HEK293T (cell line): Measurements from ENCODE around the gene ZFPM1.

Experiments
- CTCF ChIA-PET: fragments of 350-600 bp; formaldehyde crosslinking; extraction: SDS; loops from one replicate; lab custom pipeline; 2021; ENCODE audit warnings: antibody characterized with exemption, inconsistent platforms; lab: Yijun Ruan, JAX
- POLR2A ChIA-PET: fragments of 350-600 bp; formaldehyde crosslinking; extraction: SDS; loops from one replicate; lab custom pipeline; 2020; ENCODE audit warnings: antibody characterized with exemption, inconsistent platforms; lab: Yijun Ruan, JAX
- DNase-seq: peaks from one replicate; pipeline ENCODE4 v3.0.0; 2012; ENCODE audit warnings: mixed read lengths; ENCODE audit errors: extremely low spot score
- ARNT ChIP-seq: fragments of 450-650 bp; IDR thresholded peaks from 2 replicates; pipeline ENCODE4 v1.6.1; 2017; ENCODE audit warnings: mild to moderate bottlenecking
- BHLHE40 ChIP-seq: fragments of 450-650 bp; IDR thresholded peaks from 2 replicates; pipeline ENCODE4 v1.6.1; 2016; ENCODE audit warnings: mild to moderate bottlenecking, moderate library complexity, borderline replicate concordance
- CTBP1 ChIP-seq: fragments of 450-650 bp; IDR thresholded peaks from 2 replicates; pipeline ENCODE4 v1.6.1; 2016; ENCODE audit warnings: borderline replicate concordance
- ELF4 ChIP-seq: fragments of 450-650 bp; IDR thresholded peaks from 2 replicates; pipeline ENCODE4 v1.6.1; 2017; ENCODE audit warnings: antibody characterized with exemption
- FOXA1 ChIP-seq: fragments of 450-650 bp; IDR thresholded peaks from 2 replicates; pipeline ENCODE4 v1.6.1; 2016; ENCODE audit warnings: mild to moderate bottlenecking
- FOXK2 ChIP-seq: fragments of 450-650 bp; IDR thresholded peaks from 2 replicates; pipeline ENCODE4 v1.6.1; 2016; ENCODE audit warnings: mild to moderate bottlenecking
- FOXM1 ChIP-seq: fragments of 450-650 bp; IDR thresholded peaks from 2 replicates; pipeline ENCODE4 v1.6.1; 2017; ENCODE audit warnings: mild to moderate bottlenecking, borderline replicate concordance
- HDGF ChIP-seq: fragments of 450-650 bp; IDR thresholded peaks from 2 replicates; pipeline ENCODE4 v1.6.1; 2017; ENCODE audit warnings: antibody characterized with exemption, borderline replicate concordance
- L3MBTL2 ChIP-seq: fragments of 450-650 bp; conservative IDR thresholded peaks from 2 replicates; pipeline ENCODE4 v1.6.1; 2016; ENCODE audit warnings: mild to moderate bottlenecking
- LEF1 ChIP-seq: fragments of 450-650 bp; IDR thresholded peaks from 2 replicates; pipeline ENCODE4 v1.6.1; 2017; ENCODE audit warnings: mild to moderate bottlenecking, borderline replicate concordance
- NFRKB ChIP-seq: fragments of 450-650 bp; IDR thresholded peaks from 2 replicates; pipeline ENCODE4 v1.6.1; 2016; ENCODE audit warnings: mild to moderate bottlenecking, moderate library complexity
- SP1 ChIP-seq: fragments of 450-650 bp; IDR thresholded peaks from 2 replicates; pipeline ENCODE4 v1.6.1; 2017
- SUZ12 ChIP-seq: fragments of 450-650 bp; IDR thresholded peaks from 2 replicates; pipeline ENCODE4 v1.6.1; 2016; ENCODE audit warnings: mild to moderate bottlenecking
- TARDBP ChIP-seq: fragments of 450-650 bp; IDR thresholded peaks from 2 replicates; pipeline ENCODE4 v1.6.1; 2016
- ZNF384 ChIP-seq: fragments of 450-650 bp; IDR thresholded peaks from 2 replicates; pipeline ENCODE4 v1.6.1; 2016
- TF ChIP-seq, protein P1 (sequence below): fragments of 450-650 bp; IDR thresholded peaks from 2 replicates; pipeline ENCODE4 v1.6.1; 2016

Gene ZFPM1

DNA sequence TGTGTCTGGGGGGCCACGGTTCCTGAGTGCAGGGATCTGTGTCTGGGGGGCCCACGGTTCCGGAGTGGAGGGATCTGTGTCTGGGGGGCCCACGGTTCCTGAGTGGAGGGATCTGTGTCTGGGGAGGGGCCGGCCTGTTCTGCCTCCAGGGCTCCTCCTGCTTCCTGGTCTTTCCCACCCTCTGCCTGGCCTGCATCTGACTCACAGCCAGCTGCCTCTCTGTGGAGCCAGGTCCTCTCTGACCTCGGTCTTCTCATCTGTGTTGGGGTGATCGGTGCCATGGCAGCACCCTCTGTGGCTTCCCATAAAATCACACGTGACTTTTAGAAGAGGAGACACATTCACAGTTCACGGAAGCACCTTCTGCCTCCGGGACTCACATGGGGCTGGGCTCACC is 50.3 kb downstream of the ZFPM1 start:
- DNase-seq: no peak
- ChIA-PET POLR2A (no interaction called here), CTCF (no interaction called here)
- TF ChIP-seq FOXA1: no peak
- TF ChIP-seq SUZ12: no peak
- no peak for TF ChIP-seq HDGF
- TF ChIP-seq, protein P1, sequence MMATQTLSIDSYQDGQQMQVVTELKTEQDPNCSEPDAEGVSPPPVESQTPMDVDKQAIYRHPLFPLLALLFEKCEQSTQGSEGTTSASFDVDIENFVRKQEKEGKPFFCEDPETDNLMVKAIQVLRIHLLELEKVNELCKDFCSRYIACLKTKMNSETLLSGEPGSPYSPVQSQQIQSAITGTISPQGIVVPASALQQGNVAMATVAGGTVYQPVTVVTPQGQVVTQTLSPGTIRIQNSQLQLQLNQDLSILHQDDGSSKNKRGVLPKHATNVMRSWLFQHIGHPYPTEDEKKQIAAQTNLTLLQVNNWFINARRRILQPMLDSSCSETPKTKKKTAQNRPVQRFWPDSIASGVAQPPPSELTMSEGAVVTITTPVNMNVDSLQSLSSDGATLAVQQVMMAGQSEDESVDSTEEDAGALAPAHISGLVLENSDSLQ: no peak
- TF ChIP-seq LEF1: no peak
- TF ChIP-seq ARNT: no peak
- TF ChIP-seq CTBP1: no peak
- TF ChIP-seq TARDBP: no peak
- no peak for TF ChIP-seq NFRKB
- TF ChIP-seq ELF4: no peak
- TF ChIP-seq BHLHE40: no peak
- TF ChIP-seq SP1: no peak
- no peak for TF ChIP-seq L3MBTL2
- no peak for TF ChIP-seq ZNF384
- no peak for TF ChIP-seq FOXM1
- no peak for TF ChIP-seq FOXK2

DNA sequence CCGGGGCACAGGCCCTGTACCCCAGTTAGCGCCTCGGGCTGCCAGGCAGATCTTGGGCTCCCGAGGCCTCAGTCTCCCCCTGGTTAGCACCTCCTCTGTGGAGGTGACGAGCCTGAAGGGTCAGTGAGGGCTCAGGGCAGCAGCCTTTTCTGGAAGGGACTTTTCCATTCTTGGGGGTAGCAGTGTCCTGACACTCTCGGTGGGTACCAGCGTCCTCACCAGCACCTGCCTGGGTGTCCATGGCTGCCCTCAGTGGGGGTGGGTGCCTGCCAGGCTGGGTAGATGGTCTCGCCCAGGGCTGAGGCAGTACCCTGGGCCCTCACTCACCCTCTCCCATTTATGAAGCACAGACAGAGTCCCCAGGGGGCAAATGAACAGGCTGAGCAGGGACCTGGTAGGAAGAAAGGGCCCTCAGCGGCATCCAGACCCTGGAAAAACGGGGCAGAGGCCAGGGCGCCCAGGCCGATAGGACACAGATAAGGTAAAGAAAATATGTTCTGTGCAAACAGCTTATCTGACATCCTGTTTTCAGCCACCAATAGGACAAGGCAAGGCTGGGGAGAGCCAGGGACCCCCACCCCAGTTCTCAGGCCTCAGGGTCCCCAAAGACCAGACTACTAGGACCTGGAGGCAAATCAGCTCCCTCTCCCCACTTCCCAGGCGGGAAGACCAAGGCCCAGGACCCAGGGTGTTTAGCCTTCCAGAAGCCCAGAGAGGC is 50.9 kb downstream of the ZFPM1 start:
- POLR2A ChIA-PET: interaction anchor here (1.3 kb wide), 1 partner anchor 66 kb away, joined by 4 read pairs; the partner anchor contains the start of gene ZC3H18
- no peak for TF ChIP-seq FOXK2
- TF ChIP-seq FOXA1: no peak
- TF ChIP-seq, protein P1: no peak
- TF ChIP-seq FOXM1: no peak
- no peak for TF ChIP-seq CTBP1
- no peak for TF ChIP-seq TARDBP
- no peak for TF ChIP-seq NFRKB
- no peak for TF ChIP-seq LEF1
- TF ChIP-seq SUZ12: no peak
- TF ChIP-seq HDGF: no peak
- TF ChIP-seq ZNF384: no peak
- TF ChIP-seq L3MBTL2: no peak
- TF ChIP-seq ARNT: no peak
- TF ChIP-seq BHLHE40: no peak
- TF ChIP-seq ELF4: no peak
- DNase-seq: no peak
- CTCF ChIA-PET: interaction anchor here (0.6 kb wide), 1 partner anchor 48 kb away, joined by 3 read pairs; no protein-coding TSS in a partner anchor

DNA sequence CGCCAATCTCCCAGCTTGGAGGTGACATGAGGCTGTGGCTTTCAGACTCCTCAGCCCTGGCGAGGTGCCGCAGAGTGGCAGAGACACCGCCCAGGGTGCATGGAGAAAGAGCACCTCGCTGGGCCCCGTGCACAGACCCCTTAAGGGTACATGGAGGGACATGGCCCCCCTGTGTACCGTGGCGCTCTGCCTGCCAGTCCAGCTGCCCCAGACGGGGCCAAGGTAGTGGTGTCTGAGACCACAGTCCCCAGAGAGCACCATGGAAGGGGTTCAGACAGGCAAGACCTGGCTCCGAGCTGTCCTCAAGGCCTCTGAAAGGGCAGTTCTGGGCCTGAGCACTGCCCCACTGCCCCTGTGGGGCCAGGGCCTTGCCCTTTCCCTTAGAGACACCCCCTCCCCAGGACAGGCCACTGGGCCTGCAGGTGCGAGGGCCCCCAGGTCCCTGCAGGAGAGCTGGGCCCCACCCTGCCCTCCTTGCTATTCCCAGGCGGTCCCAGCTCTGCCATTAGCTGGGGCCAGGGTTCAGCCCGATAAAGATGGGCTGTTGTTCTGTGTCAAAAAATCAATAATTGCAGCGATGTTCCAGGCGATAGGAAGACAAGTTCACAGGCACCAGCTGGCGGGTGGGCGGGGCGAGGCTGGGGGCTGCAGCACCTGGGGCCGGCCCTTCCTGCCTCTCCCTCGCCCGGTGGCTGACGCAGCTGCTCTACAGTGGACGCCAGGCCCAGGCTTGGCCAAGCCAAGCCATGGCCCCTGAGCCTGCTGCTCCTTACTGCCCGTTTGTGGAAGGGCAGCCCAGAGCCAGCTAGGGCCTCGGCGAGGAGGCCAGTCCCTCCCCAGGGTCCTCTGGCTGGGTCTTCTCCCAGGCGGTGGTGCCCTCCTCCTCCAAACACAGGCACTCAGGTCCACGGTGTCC is 51.7 kb downstream of the ZFPM1 start:
- TF ChIP-seq FOXK2 (no peak), HDGF (no peak), ZNF384 (no peak), FOXA1 (no peak), TARDBP (no peak), ARNT (no peak), CTBP1 (no peak), SP1 (no peak), ELF4 (no peak), SUZ12 (no peak), LEF1 (no peak), L3MBTL2 (no peak), BHLHE40 (no peak), FOXM1 (no peak), NFRKB (no peak)
- TF ChIP-seq, protein P1: no peak
- DNase-seq: no peak
- POLR2A ChIA-PET: interaction anchor here (1.3 kb wide), 1 partner anchor 65 kb away, joined by 4 read pairs; the partner anchor contains the start of gene ZC3H18
- CTCF ChIA-PET: interaction anchor here (0.6 to 1.6 kb wide), 2 partner anchors 39 to 49 kb away, joined by 3 to 4 read pairs; no protein-coding TSS in a partner anchor

DNA sequence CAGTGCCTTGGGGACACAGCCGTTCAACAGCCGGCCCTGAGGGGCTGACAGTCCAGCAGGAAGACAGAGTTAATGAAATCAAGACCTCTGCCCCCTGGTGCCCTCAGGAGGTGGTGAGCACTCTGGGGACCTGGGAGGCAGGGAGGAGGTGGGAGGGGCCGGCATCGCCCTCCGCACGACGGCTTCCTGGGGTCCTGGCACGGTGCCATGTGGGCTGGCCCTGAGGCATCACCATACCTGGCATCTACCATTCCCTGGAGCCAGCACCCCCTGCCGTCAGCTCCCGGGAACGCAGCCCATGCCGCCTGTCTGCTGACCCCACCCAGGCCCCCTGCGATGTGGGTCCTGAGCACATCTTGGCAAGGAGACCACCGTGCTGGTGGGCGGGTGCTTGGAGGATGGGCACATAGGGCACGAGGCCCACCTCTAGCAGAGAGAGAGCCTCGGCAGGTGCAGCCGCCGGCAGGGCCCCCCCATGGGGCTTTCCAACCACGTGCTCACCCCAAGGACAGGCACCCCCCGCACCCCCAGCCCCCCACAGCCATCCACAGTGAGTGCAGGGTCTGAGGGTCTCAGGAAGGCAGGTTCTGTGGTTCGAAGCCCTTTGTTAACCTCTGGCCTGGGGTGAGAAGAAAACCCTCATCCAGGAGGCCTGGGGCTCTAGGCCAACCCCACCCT is 52.5 kb downstream of the ZFPM1 start:
- DNase-seq: peak; percentile 71
- TF ChIP-seq FOXA1 (no peak), ELF4 (no peak), TARDBP (no peak), CTBP1 (no peak), ARNT (no peak), BHLHE40 (no peak), FOXM1 (no peak), L3MBTL2 (no peak)
- TF ChIP-seq, protein P1: no peak
- ChIA-PET CTCF (interaction anchor here (1.0 to 1.6 kb wide), 2 partner anchors 12 to 40 kb away, joined by 3 to 4 read pairs; no protein-coding TSS in a partner anchor), POLR2A (interaction anchor here (1.3 kb wide), 1 partner anchor 65 kb away, joined by 4 read pairs; the partner anchor contains the start of gene ZC3H18)
